Medulla oblongata (tissue), 1 donor: ENCODE data around the gene FGF12.
A peak's percentile ranks its signal among the peaks of the same experiment; 100 is the strongest.

ENCODE experiments used
- DNase-seq: peaks from one replicate; pipeline ENCODE4 v3.0.0-alpha.2; 2015; ENCODE audit errors: extremely low spot score

The FGF12 gene

DNA sequence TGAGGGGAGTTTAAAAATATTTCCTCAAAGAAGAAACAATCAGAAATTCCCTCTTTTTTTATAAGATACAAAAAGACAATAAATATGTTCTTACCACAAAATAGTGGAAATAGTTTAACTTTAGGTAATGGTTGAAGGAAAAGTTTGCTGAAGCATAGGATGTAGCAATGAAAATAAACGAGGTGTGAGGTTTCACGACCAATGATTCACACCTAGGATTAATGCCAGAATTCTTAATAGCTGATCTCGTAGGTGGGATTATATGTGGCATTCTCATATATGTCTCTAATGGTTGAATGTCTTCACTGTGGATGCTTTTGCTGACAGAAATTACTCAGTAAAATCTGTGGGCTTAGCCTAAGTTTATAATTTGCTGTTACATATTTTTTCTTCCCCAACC lies 467.7 kb downstream of the FGF12 start:
- no peak for DNase-seq

DNA sequence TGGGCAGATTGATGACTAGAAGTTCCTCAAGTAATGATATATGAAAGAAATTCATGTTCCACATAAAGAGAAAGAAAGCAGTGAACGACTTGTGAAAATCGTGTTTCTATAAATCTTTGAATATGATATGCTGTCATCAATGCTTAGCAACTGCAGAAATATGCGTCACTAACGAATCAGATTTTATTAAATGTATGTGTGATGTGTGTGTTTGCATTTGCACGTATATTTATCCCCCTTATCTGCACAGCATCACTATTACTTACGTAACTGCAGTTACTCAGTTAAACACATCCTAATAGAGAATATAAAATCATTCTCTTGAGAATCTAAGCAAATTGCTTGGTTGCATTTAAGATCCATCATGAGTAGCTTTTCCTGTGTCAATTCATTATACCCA lies 468.6 kb downstream of the FGF12 start:
- no peak for DNase-seq

DNA sequence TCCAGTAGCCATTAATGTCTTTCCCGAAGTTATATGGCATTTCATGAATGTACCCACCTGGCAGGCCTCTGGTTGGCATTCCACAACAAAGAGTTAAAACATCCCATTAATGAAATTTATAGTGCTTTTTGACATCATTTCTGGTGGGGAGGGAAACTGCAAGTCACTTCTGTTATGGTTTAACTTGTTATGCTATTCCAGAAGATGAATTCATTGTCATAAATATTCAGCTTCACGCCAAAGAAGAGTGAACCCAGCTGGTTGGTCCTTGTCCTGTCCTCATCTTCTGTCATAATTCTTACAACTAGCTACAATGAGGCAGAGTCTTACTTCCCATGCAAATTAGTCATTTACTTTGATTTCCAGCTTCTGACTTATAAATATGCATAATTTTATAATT lies 471.5 kb downstream of the FGF12 start:
- no peak for DNase-seq

DNA sequence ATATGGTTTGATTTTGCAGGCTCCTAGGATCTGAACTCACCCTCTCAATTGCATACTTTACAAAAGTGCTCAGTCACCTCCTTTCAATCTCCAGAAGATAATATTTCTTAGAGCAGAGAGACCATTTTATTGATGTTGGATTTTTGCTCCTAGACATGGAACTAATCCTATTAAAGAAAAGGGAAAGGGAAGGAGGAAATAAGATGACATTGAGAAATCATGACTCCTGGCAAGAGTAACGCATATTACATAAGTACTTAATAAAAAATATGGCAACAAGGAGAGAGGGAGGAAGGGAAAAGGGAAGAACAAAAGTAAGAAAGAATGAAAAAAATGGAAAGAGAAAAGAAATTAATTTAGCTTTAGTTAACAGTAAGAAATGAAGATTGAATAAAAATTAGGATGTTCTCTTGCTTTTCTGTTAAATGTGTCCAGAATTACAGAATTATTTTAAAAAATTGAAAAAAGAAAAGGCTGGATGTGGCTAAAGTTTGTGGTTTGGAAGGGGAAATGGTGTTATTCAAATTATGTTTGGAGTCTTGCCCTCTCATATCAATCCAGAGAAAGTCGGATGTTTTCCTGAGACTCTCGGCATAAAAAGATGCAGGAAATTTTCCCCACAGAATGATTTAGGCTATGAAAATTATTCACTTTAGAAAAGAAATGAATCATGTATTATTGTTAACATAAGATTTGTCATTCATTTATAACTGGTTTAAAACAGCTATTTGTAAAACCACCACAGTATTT lies 474.0 kb downstream of the FGF12 start:
- DNase-seq: no peak

DNA sequence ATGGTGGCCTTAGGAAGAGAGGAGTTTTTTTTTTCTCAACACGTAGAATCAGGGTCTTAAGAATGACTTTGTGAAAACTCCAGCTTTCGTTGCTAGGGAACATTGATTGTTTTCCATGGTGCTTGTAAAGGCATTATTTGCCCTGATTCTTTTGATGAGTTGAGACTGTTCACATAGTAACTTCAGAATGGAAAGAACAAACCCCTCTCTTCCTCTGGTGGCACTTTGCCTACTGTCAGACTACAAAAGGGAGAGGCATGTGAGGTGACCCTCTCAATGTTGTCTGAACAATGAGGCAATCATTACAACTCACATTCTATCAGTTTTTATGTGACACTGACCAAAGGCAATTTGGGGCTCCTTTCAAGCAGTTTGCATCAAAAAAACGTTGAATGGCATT lies 477.8 kb downstream of the FGF12 start:
- no peak for DNase-seq

DNA sequence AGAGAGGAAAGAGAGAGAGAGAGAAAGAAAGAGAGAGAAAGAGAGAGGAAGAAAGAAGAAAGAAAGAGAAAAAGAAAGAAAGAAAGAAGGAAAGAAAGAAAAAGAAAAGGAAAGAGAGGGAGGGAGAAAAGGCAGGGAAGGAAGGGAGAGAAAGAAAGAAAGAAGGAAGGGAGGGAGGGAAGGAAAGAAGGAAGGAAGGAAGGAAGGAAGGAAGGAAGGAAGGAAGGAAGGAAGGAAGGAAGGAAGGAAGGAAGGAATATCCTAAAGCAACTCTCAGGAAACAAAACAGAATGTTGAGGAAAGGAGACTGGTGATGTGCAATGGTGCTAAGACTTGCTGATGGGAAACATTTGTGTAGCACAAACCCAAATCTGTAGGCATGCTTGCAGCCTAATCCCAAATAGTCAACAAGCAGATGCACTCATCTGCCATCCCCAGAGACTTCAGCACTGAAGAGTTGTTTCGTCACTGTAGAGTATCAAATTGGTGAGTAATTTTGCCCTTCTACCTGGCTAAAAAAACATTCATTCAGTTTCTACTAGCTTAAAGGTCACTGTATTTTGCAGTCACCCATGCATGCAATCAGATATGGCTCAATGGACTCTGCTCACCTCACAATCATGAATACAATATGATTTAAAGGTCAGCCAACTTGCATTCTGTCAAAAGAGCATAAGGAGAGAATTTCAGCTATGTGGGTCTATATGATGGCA lies 480.3 kb downstream of the FGF12 start:
- DNase-seq: no peak

DNA sequence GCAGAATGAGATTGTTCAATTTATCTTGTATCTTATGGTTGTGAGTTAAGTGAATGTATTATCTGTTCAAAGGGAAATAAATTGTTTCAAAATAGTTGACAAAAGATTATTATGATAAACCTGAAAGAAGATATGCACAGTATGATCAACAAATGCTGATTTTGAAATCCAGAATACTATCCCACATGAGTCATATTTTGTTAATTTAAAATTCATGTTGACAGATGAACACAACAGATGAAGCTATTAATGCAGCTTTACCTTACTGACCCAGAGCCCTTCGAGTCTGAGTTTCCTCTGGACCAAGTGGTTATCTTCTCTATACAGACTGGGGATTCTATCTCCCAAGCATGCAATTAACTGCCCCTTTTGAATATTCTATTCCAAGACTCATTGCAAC lies 482.8 kb downstream of the FGF12 start:
- no peak for DNase-seq

DNA sequence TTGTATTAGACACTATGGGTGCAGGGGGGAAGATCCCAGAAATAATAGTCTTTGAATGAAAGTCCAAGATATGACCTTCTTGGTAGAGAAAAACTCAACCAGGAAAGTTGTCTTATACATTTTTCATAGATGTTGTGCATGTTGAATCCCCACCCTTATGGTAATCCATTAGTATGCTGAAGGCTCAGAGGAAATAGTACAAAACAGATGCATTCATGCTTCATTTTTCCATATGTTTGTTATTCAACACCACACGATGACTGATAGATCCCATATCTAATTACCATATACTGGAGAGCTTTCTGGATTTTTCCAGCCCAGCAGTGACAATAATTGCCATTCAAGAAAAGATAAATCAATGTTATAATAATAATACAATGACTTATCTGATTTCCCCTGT lies 487.4 kb downstream of the FGF12 start:
- no peak for DNase-seq

DNA sequence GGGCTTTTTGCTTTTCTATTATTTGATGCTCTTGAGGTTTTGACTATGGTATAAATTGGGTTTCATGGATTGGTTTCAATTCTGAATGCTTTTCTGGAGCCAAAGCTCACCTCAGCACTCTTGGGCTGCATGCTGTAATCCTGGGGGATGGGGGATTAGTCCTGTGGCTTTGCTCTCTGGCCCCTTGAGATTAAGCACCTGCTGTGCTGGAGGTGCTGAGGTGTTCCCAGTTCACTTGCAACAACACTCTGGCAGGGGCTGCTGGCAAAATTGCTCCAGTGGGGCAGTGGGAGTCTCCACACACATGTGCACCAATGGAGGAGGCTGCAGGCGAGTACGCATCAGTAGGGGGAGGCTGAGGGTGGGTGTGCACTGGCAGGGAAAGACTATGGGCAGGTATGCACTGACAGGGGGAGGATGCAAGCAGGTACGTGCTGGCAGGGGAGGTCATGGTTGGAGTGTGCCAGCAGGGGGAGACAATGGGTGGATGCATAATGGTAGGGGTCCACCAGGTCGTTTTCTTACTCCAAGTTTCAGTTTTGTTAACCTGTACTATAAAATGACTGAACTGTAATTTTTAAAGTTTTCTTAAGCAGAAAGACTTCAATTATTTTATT lies 489.2 kb downstream of the FGF12 start:
- no peak for DNase-seq

DNA sequence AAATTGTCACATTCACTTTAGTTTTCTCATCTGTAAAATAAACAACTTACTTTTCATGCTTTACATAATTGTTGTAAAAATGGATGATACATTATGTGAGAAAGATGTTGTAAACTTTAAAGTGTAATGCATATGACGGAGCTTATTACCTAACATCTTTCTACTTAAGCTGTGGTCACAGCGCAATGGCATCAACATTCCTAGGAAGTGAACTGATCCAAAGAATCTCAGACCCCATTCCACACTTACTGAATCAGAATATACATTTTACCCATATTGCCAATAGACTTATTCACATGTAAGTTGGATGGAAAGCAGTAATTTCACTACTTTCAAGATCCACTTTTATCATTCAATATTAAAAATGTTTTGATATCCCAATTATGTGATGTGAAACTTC lies 497.5 kb downstream of the FGF12 start:
- DNase-seq: no peak

DNA sequence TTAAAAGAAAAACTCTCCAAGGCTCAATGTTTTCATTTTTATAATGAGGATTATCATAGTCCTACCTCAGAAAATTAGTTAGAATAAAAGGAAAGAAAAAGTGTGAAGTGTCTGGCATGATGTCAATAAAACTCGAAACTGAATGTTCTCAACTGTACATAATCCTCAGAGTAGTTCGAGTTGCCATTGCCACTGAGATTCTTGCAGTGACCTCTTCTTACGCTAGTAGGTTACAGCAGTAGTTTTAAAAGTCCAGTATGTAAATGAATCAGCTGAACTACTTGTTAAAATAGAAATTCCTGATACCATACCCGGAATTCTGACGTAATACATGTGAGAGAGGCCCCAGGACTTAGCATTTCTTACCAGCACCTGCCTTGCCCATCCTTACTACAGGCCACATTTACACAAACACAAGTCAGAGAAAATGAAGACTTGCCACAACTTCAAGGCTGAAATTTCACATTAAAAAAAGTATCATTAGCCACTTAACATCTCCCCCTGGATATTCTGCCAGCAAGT lies 502.6 kb downstream of the FGF12 start:
- DNase-seq: no peak

DNA sequence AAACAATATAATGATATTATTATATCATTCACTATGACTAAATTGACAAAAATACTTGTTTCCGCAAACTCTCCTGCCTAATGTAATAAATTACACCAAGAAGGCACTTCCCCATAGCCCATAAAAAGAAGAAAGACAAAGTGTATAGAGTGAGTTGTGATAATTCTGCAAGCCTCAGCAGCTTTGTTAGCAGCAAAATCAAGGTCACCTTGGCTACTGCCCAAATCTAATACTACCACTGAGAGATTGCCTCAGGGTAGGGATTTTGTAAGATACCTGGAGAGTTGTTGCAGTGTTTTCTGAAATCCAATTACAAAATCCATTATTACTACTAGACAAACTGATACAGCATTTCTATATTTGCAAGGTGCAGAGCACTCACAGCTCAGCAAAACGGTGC lies 503.5 kb downstream of the FGF12 start:
- DNase-seq: no peak

DNA sequence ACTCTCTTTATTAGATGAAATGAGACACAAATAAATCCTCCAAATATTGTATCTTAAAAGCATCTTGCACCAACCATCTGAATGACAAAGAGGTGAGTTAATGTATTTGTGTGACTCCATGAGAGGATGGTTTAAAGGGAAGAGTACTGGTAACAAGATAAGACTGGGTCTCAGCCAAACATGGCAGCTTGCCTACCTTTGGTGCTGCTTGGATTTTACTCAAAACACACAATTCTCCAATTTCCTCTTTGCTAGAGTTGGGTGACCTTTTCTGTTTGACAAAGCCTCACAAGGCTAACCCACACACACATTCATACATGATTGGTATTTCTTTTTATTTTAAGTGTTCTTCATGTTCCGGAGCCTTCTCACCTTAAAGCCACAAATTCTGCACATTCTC lies 506.4 kb downstream of the FGF12 start:
- DNase-seq: no peak

DNA sequence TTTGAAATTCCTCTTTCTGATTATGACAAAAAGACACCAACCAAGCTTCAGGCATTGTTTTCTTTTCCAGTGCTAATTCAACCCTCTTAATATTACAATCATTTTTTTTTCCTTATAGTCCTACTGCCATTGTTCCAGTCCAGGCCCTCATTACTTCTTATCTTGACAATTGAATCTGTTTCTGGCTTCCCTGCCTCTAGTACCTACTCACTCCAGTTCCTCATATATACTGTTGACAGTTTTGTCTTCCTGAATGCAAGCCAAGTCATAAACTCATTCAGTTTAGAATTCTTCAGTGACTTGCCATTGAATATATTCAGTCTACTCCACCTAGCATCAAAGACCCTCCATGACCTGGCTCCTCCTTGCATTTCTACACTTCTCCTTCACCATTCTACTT lies 507.4 kb downstream of the FGF12 start:
- no peak for DNase-seq

DNA sequence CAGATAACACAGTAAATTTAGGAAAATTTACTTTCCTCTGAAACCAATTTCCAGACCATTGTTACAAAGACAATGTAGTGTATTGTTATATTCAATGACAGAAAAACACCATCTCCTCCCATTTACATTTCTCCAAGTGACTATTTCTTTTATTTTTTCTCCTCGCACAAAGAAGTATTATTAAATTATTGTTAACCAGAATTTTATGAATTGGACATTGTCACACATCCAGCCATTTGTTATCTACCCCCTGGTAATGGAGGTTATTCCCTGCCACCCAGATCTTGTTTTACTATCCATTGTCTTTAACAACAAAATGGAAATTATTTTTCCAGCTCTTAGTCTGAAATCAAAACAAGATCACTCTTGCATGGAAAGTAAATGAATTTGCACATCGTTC lies 511.3 kb downstream of the FGF12 start:
- DNase-seq: peak; percentile 33

DNA sequence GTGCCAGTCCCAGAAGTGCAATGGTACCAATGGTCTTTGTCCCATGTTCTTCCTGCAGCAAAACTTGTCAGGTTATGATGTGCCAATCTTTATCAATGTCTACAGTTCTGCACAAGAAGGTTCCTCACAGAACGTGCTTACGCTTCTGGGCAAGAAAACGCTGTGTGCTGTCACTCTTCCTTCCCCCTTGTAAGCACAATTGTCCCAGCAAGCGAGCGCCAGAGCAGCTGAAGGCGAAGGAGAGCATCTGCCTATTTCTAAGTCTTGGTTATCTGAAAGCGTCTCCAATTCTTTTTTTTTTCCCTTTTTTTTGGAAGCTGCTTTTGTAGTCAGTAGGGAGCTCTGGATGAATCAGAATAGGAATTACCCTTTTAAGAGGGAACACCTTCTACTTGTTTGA lies 514.4 kb downstream of the FGF12 start:
- DNase-seq: peak; percentile 29

DNA sequence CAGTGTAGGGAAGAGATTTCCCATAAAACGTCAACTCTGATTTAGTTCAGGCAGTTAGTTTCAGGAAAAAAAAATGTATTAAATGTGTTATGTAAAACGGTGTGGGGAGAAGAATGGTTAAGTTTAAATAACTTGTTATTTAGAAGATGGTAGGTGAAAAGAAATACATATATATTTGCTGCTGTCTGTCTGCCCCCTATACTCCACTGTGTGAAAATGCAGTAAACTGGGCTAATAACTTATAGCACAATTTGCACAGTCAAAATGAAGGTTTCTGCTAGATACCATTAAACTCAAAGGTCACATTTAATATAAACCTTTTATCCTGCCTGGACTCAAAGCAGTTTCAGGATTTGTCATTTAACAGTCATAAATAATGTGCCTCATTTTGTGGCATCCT lies 515.0 kb downstream of the FGF12 start:
- no peak for DNase-seq

DNA sequence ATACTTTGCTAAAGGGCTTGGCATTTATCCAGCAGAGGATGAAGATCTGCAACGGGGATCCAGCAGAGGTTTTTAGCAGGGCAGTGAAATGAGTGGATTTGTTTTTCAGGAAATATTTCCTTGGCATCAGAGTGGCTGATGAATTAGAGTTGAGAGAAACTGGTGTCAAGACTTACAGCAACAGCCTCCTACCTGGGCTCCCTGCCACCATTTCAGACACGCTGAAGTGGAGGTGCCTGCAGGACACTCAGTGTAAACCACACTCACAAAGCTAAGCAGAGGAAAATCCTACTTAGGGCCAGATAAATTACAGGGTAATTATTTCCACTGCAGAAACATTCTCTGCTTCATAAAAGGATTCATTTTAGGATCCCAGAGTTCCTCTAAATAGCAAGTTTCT lies 519.7 kb downstream of the FGF12 start:
- no peak for DNase-seq

DNA sequence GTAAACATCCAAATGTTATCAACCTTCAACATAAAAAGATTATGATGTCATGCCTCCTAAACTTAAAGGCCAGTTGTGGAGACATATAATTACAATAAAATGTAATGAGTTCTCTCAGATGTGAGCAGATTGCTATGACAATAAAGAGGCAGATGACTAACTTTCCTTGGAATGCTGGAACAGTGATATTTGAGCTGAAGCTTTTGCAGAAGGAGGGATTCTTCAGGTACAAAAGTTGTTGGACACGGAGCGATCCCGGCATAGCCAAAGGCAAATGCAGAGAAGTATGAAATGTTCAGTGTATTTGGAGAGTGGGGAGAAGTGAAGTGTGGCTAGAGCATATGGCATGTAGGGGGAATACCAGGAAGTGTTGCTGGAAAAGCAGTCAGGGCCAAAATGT lies 520.1 kb downstream of the FGF12 start:
- DNase-seq: no peak

DNA sequence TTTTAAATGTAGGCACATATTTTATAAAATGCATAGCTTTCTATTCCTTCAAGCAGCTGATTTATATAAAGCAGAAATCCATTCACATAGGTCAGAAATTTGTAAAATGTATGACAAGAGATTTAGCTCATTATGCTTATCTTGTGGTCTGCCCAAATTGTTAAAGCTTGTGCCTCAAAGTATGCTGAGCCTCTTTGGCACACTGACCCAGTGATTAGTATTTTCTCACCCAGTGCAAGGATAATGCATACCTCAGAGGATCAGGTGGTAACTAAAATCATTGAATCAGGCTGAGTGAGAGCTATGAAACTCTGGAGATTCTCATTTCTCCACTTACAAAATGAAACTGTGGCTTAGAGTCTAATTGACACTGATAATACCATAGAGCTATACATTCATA lies 533.3 kb downstream of the FGF12 start:
- DNase-seq: no peak

DNA sequence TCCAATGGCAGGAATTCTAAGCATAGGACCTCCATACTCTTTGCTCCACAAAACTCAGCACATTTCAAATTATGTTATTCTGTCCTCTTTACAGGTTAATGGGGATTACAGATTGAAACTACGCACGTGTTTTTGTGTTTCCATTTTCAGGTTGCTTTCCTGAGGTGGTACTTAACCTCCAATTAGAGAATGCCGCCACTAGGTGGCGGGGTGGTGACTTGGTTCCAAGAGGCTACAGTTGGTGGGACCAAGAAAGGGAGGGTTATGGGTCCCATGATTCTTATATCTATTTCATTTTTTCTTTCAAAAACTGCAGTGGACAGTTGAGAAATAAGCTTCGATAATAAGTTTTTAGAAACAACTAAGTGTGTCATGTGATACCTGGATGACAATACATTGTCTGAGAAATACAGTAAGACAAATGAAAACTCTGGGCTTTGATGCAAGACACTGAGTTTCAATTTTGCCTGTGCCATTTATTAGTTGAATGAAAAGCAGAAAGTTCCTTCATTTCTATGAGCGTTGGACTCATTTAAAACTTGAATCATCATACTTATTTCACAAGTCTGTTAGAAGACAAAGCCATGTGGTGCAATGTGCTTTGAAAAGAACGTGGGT lies 539.0 kb downstream of the FGF12 start:
- DNase-seq: peak; percentile 57

DNA sequence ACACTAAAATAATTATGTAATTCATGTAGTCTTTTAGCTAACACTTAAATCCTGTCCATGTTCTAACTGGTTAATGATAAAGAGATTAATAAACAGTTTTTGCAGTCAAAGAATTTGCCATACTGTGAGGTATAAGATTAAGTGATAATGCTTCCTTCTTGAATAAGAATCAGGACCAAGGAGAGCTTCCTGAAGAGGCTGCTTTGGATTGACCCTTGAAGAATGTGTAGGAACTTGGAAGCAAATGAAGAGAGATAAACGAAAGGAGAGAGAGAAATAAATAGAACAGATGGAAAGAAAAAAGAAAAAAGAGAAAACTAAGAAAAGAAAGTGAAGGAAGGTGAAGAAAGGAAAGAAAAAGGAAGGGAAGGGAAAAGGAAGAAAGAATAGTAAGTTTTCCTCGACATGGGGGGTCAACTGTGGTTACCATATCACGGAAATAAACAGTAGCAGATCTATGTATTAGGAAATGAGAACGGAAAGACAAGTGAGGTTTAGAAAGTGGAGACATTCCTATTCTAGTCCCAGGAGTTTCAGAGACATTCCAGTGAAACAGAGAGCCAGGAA lies 539.8 kb downstream of the FGF12 start:
- no peak for DNase-seq
